Gastrocnemius medialis (tissue), 4 donors: ENCODE data around the gene DNAH3.

Source experiments
- CTCF ChIP-seq, 5 experiments: fragments of 450-650 bp in 3 of 5; fragments of 200-600 bp in 2 of 5; sonication (generic) in 2 of 5; IDR thresholded peaks in 4 of 5; conservative IDR thresholded peaks in 1 of 5; 1 replicate in 4 of 5; 2 replicates in 1 of 5; pipeline ENCODE4 v1.5.1; 2016 to 2019; ENCODE audit warnings: antibody characterized with exemption in 5 of 5, mild to moderate bottlenecking in 3 of 5, moderate library complexity in 3 of 5
- POLR2A ChIP-seq, 2 donors: fragments of 450-650 bp; IDR thresholded peaks; one replicate each; pipeline ENCODE4 v1.6.1; 2017; ENCODE audit warnings: antibody characterized with exemption in 2 of 2, mild to moderate bottlenecking in 2 of 2, moderate library complexity in 2 of 2

- TF ChIP-seq CTCF (IDR thresholded peaks at IDR 0.05 in 4 of 5, conservative IDR thresholded peaks at IDR 0.05 in 1 of 5): no peak
- no peak for TF ChIP-seq POLR2A (IDR thresholded peaks at IDR 0.05)
Observed at GRCh38 chr16:20969386-20969785, 181.3 kb downstream of the DNAH3 start.
